ENCODE results near the gene ABCA7. TPM values are rescaled to one million over a fixed set of nuclear protein-coding genes. Genes with fewer than 3 reads are reported as not detected.

Gene ABCA7
- total and polyA plus RNA-seq, 2 of the 8 experiments (the other 6 are each of a cell fraction or from before 2014, with no cell fraction given) = 10.4 to 25.6 TPM

DNA sequence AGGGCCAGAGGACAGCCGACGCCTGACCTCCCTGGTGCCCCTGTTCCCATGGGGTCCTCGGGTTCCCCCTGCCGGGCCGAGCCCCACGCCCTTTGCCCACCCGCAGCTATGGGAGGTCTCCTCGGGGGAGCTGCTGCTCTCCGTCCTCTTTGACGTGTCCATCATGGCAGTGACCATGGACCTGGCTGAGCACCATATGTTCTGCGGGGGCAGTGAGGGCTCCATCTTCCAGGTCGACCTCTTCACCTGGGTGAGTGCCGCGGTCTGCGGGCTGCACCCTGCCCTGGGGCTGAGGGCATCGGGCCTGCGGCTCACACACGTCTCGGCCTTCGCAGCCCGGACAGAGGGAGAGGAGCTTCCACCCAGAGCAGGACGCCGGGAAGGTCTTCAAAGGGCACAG lies 49.2 kb upstream of the ABCA7 start (continued):
- TF ChIP-seq, protein P1, sequence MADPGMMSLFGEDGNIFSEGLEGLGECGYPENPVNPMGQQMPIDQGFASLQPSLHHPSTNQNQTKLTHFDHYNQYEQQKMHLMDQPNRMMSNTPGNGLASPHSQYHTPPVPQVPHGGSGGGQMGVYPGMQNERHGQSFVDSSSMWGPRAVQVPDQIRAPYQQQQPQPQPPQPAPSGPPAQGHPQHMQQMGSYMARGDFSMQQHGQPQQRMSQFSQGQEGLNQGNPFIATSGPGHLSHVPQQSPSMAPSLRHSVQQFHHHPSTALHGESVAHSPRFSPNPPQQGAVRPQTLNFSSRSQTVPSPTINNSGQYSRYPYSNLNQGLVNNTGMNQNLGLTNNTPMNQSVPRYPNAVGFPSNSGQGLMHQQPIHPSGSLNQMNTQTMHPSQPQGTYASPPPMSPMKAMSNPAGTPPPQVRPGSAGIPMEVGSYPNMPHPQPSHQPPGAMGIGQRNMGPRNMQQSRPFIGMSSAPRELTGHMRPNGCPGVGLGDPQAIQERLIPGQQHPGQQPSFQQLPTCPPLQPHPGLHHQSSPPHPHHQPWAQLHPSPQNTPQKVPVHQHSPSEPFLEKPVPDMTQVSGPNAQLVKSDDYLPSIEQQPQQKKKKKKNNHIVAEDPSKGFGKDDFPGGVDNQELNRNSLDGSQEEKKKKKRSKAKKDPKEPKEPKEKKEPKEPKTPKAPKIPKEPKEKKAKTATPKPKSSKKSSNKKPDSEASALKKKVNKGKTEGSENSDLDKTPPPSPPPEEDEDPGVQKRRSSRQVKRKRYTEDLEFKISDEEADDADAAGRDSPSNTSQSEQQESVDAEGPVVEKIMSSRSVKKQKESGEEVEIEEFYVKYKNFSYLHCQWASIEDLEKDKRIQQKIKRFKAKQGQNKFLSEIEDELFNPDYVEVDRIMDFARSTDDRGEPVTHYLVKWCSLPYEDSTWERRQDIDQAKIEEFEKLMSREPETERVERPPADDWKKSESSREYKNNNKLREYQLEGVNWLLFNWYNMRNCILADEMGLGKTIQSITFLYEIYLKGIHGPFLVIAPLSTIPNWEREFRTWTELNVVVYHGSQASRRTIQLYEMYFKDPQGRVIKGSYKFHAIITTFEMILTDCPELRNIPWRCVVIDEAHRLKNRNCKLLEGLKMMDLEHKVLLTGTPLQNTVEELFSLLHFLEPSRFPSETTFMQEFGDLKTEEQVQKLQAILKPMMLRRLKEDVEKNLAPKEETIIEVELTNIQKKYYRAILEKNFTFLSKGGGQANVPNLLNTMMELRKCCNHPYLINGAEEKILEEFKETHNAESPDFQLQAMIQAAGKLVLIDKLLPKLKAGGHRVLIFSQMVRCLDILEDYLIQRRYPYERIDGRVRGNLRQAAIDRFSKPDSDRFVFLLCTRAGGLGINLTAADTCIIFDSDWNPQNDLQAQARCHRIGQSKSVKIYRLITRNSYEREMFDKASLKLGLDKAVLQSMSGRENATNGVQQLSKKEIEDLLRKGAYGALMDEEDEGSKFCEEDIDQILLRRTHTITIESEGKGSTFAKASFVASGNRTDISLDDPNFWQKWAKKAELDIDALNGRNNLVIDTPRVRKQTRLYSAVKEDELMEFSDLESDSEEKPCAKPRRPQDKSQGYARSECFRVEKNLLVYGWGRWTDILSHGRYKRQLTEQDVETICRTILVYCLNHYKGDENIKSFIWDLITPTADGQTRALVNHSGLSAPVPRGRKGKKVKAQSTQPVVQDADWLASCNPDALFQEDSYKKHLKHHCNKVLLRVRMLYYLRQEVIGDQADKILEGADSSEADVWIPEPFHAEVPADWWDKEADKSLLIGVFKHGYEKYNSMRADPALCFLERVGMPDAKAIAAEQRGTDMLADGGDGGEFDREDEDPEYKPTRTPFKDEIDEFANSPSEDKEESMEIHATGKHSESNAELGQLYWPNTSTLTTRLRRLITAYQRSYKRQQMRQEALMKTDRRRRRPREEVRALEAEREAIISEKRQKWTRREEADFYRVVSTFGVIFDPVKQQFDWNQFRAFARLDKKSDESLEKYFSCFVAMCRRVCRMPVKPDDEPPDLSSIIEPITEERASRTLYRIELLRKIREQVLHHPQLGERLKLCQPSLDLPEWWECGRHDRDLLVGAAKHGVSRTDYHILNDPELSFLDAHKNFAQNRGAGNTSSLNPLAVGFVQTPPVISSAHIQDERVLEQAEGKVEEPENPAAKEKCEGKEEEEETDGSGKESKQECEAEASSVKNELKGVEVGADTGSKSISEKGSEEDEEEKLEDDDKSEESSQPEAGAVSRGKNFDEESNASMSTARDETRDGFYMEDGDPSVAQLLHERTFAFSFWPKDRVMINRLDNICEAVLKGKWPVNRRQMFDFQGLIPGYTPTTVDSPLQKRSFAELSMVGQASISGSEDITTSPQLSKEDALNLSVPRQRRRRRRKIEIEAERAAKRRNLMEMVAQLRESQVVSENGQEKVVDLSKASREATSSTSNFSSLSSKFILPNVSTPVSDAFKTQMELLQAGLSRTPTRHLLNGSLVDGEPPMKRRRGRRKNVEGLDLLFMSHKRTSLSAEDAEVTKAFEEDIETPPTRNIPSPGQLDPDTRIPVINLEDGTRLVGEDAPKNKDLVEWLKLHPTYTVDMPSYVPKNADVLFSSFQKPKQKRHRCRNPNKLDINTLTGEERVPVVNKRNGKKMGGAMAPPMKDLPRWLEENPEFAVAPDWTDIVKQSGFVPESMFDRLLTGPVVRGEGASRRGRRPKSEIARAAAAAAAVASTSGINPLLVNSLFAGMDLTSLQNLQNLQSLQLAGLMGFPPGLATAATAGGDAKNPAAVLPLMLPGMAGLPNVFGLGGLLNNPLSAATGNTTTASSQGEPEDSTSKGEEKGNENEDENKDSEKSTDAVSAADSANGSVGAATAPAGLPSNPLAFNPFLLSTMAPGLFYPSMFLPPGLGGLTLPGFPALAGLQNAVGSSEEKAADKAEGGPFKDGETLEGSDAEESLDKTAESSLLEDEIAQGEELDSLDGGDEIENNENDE (IDR thresholded peaks at IDR 0.05; ENCODE audit: insufficient replicate concordance, low read length) = no peak
- TF ChIP-seq JUN (IDR thresholded peaks at IDR 0.05; ENCODE audit: low read depth, low read length) = no peak
- TF ChIP-seq CTBP2 (IDR thresholded peaks at IDR 0.05; ENCODE audit: borderline replicate concordance, insufficient read depth, insufficient read length, low read length) = no peak
- no peak for TF ChIP-seq POU5F1 (IDR thresholded peaks at IDR 0.05; ENCODE audit: low read depth, low read length)
- no peak for TF ChIP-seq RFX5 (IDR thresholded peaks at IDR 0.05; ENCODE audit: borderline replicate concordance, low read depth, low read length)
- no peak for TF ChIP-seq SRF (IDR thresholded peaks at IDR 0.05; ENCODE audit: low read depth, low read length)
- TF ChIP-seq POLR2AphosphoS5 (IDR thresholded peaks at IDR 0.05; ENCODE audit: low read depth, low read length) = no peak
